DMS53 treated with DMSO at 0.1 percent for 48 hours (cell line): ENCODE measurements around the gene ZNF490.
"Not testable (repeated sequence)": the region's sequence is repeated elsewhere in the genome, so short reads cannot be mapped to it uniquely, and the experiment has no call there.

Experiments used
- DNase-seq: peaks from one replicate; lab custom pipeline; 2025; ENCODE audit not compliant: unreplicated experiment; lab: John Stamatoyannopoulos, UW

The ZNF490 gene

GRCh38 chr19:12610540-12611360 is at the start of gene ZNF490, which contains the start of gene ZNF791:
Gene ZNF490 (minus strand): TSS chr19:12610813. CDS start chr19:12610680, 133 bp downstream.
Gene ZNF791 (plus strand): TSS chr19:12610920. CDS start chr19:12611080, 160 bp downstream.
- DNase-seq, result peak; percentile 83

- no peak for DNase-seq
Observed at GRCh38 chr19:12657966-12658365, 47.4 kb upstream of the ZNF490 start.

GRCh38 chr19:12656899-12657571 is 46.4 kb upstream of the ZNF490 start:
- no peak for DNase-seq

- no peak for DNase-seq
Observed at GRCh38 chr19:12655546-12655945, 44.9 kb upstream of the ZNF490 start.

- DNase-seq, result no peak
Observed at GRCh38 chr19:12652219-12652618, 41.6 kb upstream of the ZNF490 start.

GRCh38 chr19:12649941-12650340 is 39.3 kb upstream of the ZNF490 start:
- DNase-seq, result no peak

GRCh38 chr19:12648088-12648487 is 37.5 kb upstream of the ZNF490 start:
- peak; percentile 30 for DNase-seq

GRCh38 chr19:12647490-12648071 is 37.0 kb upstream of the ZNF490 start:
- DNase-seq, result peak; percentile 58

- DNase-seq, result no peak
Observed at GRCh38 chr19:12647047-12647446, 36.4 kb upstream of the ZNF490 start.

- no peak for DNase-seq
Observed at GRCh38 chr19:12646551-12646950, 35.9 kb upstream of the ZNF490 start.

GRCh38 chr19:12643716-12644115 is 33.1 kb upstream of the ZNF490 start:
- DNase-seq, result not testable (repeated sequence)

- DNase-seq, result no peak
Observed at GRCh38 chr19:12642506-12642905, 31.9 kb upstream of the ZNF490 start.

- DNase-seq, result no peak
Observed at GRCh38 chr19:12641456-12641855, 30.8 kb upstream of the ZNF490 start.

- DNase-seq, result peak; percentile 47
Observed at GRCh38 chr19:12639901-12640613, 29.4 kb upstream of the ZNF490 start.

GRCh38 chr19:12638611-12639182 is 28.1 kb upstream of the ZNF490 start:
- no peak for DNase-seq

GRCh38 chr19:12636631-12637030 is 26.0 kb upstream of the ZNF490 start:
- no peak for DNase-seq

- DNase-seq, result no peak
Observed at GRCh38 chr19:12629215-12629614, 18.6 kb upstream of the ZNF490 start.

- no peak for DNase-seq
Observed at GRCh38 chr19:12628040-12629022, 17.7 kb upstream of the ZNF490 start.

GRCh38 chr19:12626958-12627357 is 16.3 kb upstream of the ZNF490 start:
- DNase-seq, result no peak
